ENCODE data around the gene MRI1.

MRI1 gene

GRCh38 chr19:13764821-13765394 lies 586 bp downstream of the MRI1 start:
- ChIA-PET CTCF (interaction anchor here (0.7 to 1.6 kb wide), 2 partner anchors 13 to 75 kb away, joined by 3 to 4 read pairs; no protein-coding TSS in a partner anchor), POLR2A (ENCODE audit: low non-redundant PET) (interaction anchor here (0.5 to 1.1 kb wide), 4 partner anchors 16 to 69 kb away, joined by 3 to 6 read pairs (median 4); a partner anchor contains a TSS)
- no peak for TF ChIP-seq CTCF (conservative IDR thresholded peaks at IDR 0.05; ENCODE audit: low read depth)
- H3K27ac ChIP-seq = peak overlapping the region; percentile 80
- DNase-seq (ENCODE audit: low spot score) = no peak

DNA sequence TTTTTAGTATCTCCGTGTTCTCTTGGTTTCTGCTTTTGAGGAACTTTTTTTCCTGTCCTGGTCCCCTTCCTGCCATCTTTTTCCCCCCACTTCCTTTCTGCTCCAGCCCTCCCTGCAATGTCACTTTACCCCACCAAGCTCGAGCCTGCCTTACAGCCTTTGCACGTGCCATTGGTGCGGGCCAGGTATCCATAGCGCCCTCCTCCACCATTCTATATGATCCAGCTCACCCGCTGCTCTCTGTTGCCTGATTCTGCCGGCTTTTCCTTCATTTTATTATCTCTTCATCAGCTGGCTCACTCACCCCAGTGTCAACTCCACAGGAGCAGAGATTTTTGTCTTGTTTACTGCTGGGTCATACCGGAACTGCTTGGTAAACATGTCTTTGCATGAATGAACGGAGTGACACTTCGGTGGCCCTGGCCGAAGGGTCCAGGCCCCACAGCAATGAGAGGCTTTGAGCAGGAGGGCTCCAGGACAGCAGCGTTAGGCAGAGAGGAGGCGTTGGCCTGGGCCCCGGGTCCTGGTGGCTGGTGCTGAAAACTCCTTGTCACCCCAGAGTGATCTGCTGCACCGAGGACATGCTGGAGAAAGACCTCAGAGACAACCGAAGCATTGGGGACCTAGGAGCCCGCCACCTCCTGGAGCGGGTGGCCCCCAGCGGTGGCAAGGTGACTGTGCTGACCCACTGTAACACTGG lies 1.2 kb downstream of the MRI1 start:
- ChIA-PET CTCF (interaction anchor here (0.7 to 1.6 kb wide), 2 partner anchors 14 to 74 kb away, joined by 3 to 4 read pairs; no protein-coding TSS in a partner anchor), POLR2A (ENCODE audit: low non-redundant PET) (interaction anchor here (0.5 to 1.1 kb wide), 2 partner anchors 18 to 21 kb away, joined by 4 to 6 read pairs; a partner anchor contains a TSS)
- H3K27ac ChIP-seq = peak overlapping the region; percentile 80
- DNase-seq (ENCODE audit: low spot score) = no peak
- TF ChIP-seq CTCF (conservative IDR thresholded peaks at IDR 0.05; ENCODE audit: low read depth) = no peak

GRCh38 chr19:13766095-13766481 lies 1.8 kb downstream of the MRI1 start:
- CTCF ChIA-PET = interaction anchor here (0.5 to 1.6 kb wide), 2 partner anchors 15 to 27 kb away, joined by 3 to 4 read pairs; no protein-coding TSS in a partner anchor
- peak overlapping the region; percentile 80 for H3K27ac ChIP-seq
- TF ChIP-seq CTCF (conservative IDR thresholded peaks at IDR 0.05; ENCODE audit: low read depth) = no peak
- DNase-seq (ENCODE audit: low spot score) = no peak
- POLR2A ChIA-PET (ENCODE audit: low non-redundant PET) = no interaction called here

DNA sequence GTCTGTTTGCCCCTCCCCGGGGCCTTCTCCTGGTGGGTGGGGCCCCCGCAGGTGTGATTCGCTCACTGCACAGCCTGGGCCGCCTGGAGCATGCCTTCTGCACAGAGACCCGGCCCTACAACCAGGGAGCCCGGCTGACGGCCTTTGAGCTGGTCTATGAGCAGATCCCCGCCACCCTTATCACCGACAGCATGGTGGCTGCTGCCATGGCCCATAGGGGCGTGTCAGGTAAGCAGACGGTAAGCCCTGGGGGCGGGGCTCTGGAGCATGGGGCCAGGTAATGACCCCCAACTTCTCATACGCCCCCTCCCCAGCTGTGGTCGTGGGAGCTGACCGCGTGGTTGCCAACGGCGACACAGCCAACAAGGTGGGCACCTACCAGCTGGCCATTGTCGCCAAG lies 4.2 kb downstream of the MRI1 start:
- no peak for DNase-seq (ENCODE audit: low spot score)
- CTCF ChIA-PET = interaction anchor here (1.1 kb wide), 1 partner anchor 121 kb away, joined by 3 read pairs; no protein-coding TSS in a partner anchor
- POLR2A ChIA-PET (ENCODE audit: low non-redundant PET) = no interaction called here
- TF ChIP-seq CTCF (conservative IDR thresholded peaks at IDR 0.05; ENCODE audit: low read depth) = no peak
- peak overlapping the region; percentile 14 for H3K27ac ChIP-seq

GRCh38 chr19:13770013-13770635 lies 5.8 kb downstream of the MRI1 start:
- ChIA-PET POLR2A (ENCODE audit: low non-redundant PET) (no interaction called here), CTCF (interaction anchor here (0.6 to 0.7 kb wide), 2 partner anchors 259 to 990 kb away, joined by 3 to 6 read pairs; no protein-coding TSS in a partner anchor)
- DNase-seq (ENCODE audit: low spot score) = no peak
- TF ChIP-seq CTCF (conservative IDR thresholded peaks at IDR 0.05; ENCODE audit: low read depth) = no peak
- H3K27ac ChIP-seq = peak overlapping the region; percentile 41

All from RWPE1 (cell line).